22Rv1 (cell line): ENCODE data around the gene SLC36A3.

Experiments
- H3K27ac ChIP-seq: fragments of 450-650 bp; 2 replicates; pipeline ENCODE4 v1.5.1; 2017
- ZFX ChIP-seq: fragments of 450-650 bp; IDR thresholded peaks from 2 replicates; pipeline ENCODE4 v1.6.1; 2017; ENCODE audit warnings: antibody characterized with exemption, borderline replicate concordance
- TF ChIP-seq, protein P1 (sequence below): fragments of 450-650 bp; IDR thresholded peaks from 2 replicates; pipeline ENCODE4 v1.5.1; 2017; ENCODE audit warnings: mild to moderate bottlenecking

SLC36A3 gene

DNA sequence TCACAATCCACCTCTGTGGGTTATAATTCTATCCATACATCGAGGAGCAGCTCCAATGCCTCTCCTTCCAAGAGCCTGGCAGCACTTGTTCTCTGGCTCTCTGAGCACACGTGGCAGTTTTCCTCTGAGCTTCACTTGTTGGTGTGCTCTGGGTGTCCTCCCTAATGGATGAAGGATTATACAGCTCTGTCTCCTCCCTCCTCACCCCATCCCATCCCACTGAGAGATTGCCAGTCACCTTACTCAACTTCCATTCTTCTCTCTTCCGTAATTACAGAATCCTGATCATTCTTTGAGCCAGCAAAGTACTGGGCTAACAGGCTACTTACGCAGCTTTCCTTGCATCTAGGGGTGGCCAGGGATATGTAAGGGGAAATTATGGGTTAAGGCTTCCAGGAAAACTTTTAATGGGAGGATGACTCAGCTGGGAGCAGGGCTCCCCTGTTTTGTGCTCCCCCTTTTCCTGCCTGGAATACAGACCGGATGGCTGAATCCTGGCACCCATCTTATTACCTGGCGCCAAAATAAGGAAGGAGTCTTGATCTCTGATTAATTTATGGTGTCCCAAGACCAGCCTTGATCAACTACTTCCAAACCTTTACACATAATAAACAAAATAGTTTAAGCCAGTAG, 73.4 kb downstream of the SLC36A3 start:
- TF ChIP-seq, protein P1, sequence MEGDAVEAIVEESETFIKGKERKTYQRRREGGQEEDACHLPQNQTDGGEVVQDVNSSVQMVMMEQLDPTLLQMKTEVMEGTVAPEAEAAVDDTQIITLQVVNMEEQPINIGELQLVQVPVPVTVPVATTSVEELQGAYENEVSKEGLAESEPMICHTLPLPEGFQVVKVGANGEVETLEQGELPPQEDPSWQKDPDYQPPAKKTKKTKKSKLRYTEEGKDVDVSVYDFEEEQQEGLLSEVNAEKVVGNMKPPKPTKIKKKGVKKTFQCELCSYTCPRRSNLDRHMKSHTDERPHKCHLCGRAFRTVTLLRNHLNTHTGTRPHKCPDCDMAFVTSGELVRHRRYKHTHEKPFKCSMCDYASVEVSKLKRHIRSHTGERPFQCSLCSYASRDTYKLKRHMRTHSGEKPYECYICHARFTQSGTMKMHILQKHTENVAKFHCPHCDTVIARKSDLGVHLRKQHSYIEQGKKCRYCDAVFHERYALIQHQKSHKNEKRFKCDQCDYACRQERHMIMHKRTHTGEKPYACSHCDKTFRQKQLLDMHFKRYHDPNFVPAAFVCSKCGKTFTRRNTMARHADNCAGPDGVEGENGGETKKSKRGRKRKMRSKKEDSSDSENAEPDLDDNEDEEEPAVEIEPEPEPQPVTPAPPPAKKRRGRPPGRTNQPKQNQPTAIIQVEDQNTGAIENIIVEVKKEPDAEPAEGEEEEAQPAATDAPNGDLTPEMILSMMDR, result no peak
- no peak for TF ChIP-seq ZFX
- no peak overlapping the region for H3K27ac ChIP-seq

DNA sequence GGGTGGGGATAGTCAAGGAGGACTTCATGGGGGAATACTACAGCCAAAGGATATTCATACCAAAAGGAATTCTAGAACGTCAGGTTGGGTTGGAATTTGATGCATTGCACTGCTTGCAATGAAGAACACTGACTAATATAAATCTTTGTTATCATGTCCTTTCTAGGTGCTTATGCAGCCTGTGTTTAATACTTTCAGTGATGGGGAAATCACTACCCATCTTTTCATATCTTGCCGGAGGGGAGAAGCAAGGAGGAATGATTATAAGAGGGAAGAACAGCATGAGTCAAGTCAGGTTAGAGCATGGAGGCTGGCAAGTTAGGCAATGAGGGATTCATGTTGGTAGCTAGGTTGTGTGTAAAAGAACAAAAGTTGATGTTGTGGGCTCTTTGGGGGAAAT, 74.6 kb downstream of the SLC36A3 start:
- H3K27ac ChIP-seq, result no peak overlapping the region
- no peak for TF ChIP-seq ZFX
- TF ChIP-seq, protein P1, result no peak

GRCh38 chr5:151227918-151228447, 75.6 kb downstream of the SLC36A3 start:
- H3K27ac ChIP-seq, result no peak overlapping the region
- TF ChIP-seq, protein P1, result no peak
- no peak for TF ChIP-seq ZFX
